Gastrocnemius medialis (tissue), 4 donors: Measurements from ENCODE around the gene MAML3. TPM values are rescaled to one million over a fixed set of nuclear protein-coding genes. Genes with fewer than 3 reads are reported as not detected.

Experiments
- ATAC-seq, 2 donors: fragments of 150-250 bp; one replicate each; pipeline ENCODE4 v1.9.1; 2016
- DNase-seq, 2 donors: peaks; one replicate each; pipeline ENCODE4 v3.0.0-alpha.2; 2019
- H3K27ac ChIP-seq, 4 donors: fragments of 200-600 bp; sonication (generic); 1 replicate in 1 of 4; 2 replicates in 3 of 4; pipeline ENCODE4 v1.5.1; 2016 to 2018; ENCODE audit warnings: mild to moderate bottlenecking in 2 of 4, moderate library complexity in 1 of 4
- H3K27me3 ChIP-seq, 3 donors: fragments of 200-600 bp; sonication (generic) in 2 of 3; 1 replicate in 1 of 3; 2 replicates in 2 of 3; pipeline versions ENCODE4 v1.5.1 to v1.6.0; 2016 to 2019; ENCODE audit warnings: mild to moderate bottlenecking in 1 of 3, moderate library complexity in 1 of 3
- H3K36me3 ChIP-seq, 2 donors: fragments of 200-600 bp; sonication (generic) in 1 of 2; one replicate each; pipeline ENCODE4 v1.5.1; 2017 to 2018
- H3K4me1 ChIP-seq, 2 donors: fragments of 200-600 bp; sonication (generic) in 1 of 2; one replicate each; pipeline ENCODE4 v1.5.1; 2016 to 2017; ENCODE audit warnings: mild to moderate bottlenecking in 2 of 2
- H3K4me3 ChIP-seq, 4 donors: fragments of 200-600 bp; sonication (generic) in 3 of 4; 1 replicate in 1 of 4; 2 replicates in 3 of 4; pipeline ENCODE4 v1.5.1; 2016 to 2019; ENCODE audit warnings: mild to moderate bottlenecking in 2 of 4
- H3K9me3 ChIP-seq, 3 donors: fragments of 200-600 bp; sonication (generic) in 2 of 3; 1 replicate in 1 of 3; 2 replicates in 2 of 3; pipeline ENCODE4 v1.5.1; 2016 to 2019
- CTCF ChIP-seq, 5 experiments: fragments of 450-650 bp in 3 of 5; fragments of 200-600 bp in 2 of 5; sonication (generic) in 2 of 5; IDR thresholded peaks in 4 of 5; conservative IDR thresholded peaks in 1 of 5; 1 replicate in 4 of 5; 2 replicates in 1 of 5; pipeline ENCODE4 v1.5.1; 2016 to 2019; ENCODE audit warnings: antibody characterized with exemption in 5 of 5, mild to moderate bottlenecking in 3 of 5, moderate library complexity in 3 of 5
- POLR2A ChIP-seq, 2 donors: fragments of 450-650 bp; IDR thresholded peaks; one replicate each; pipeline ENCODE4 v1.6.1; 2017; ENCODE audit warnings: antibody characterized with exemption in 2 of 2, mild to moderate bottlenecking in 2 of 2, moderate library complexity in 2 of 2
- in situ Hi-C, 4 donors: fragments of 200-750 bp; cut with MboI; loops; one replicate each; pipeline versions ENCODE4 v1.15.0 to v1.8.0; 2017; ENCODE audit warnings: low sequenced_read_pairs in 4 of 4
- intact Hi-C: fragments of 100-400 bp; cut with DNase I; formaldehyde crosslinking; loops from one replicate; pipeline ENCODE4 v1.15.1; 2023; ENCODE audit warnings: low total_unique reads
- total RNA-seq, 4 donors: library from RNA; depleted of rRNA; stranded (reverse); fragments of >200 nt; gene quantifications; one replicate each; pipeline versions ENCODE4 v1.1.0 to v1.2.3, GENCODE V29; 2016

Gene MAML3
- total RNA-seq, 4 donors from 2014 or later = 0.98 to 1.5 (median 1.4) TPM

DNA sequence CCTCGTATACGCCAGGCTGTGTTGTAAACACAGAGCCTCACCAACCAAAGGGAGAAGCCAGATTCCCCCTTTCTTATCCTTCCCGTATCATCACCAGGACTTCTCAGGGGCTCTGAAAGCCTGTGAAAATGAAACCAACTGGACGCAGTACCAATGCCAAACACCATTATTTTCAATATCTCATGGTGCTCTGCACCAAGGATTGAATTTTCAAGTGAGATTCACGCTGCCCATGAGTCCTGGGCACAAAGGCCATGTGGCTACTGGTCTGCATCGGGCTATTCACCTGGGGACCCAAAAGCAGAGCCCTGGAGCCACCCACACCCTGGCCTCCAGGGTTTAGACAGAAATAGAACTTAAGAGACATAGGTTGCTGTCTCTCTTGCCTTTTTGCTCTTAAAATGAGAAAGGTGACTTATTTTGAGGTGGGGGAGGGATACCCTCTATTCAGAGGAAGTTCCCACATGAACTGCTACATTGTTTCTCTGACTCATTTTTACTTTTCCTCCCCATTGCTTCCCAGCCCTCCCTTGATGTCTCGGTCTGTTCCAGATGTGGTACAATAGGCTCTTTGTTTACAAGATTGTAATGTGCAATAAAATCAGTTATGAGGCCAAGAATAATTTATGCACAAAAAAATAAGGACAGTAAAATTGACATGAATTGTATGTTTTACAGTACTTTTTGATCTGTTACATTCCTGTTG lies 55.4 kb downstream of the MAML3 start:
- Histone ChIP-seq H3K27ac (peak overlapping the region; percentile 43 to 81 (median 70)), H3K9me3 (no peaks in the 10 kb centered on the region), H3K36me3 (no peaks in the 10 kb centered on the region), H3K4me3 (peak overlapping the region; percentile 11 to 33 (median 26)), H3K4me1 (peaks cover 38 to 62% of the 10 kb centered on the region in 2 donors), H3K27me3 (no peaks in the 10 kb centered on the region)
- ATAC-seq (no peak), DNase-seq (no peak)
- intact Hi-C loops (no loop called here), in situ Hi-C loops (loop anchor here in 1 of 4 donors (10.0 kb wide), 1 partner anchor 46 kb away; no protein-coding TSS in a partner anchor)
- TF ChIP-seq CTCF (IDR thresholded peaks at IDR 0.05 in 4 of 5, conservative IDR thresholded peaks at IDR 0.05 in 1 of 5) (no peak), POLR2A (IDR thresholded peaks at IDR 0.05) (no peak)

- Histone ChIP-seq H3K9me3 (no peaks in the 10 kb centered on the region), H3K4me1 (peaks cover 48 to 73% of the 10 kb centered on the region in 2 donors), H3K27ac (peak overlapping the region; percentile 75 to 81 (median 76)), H3K27me3 (no peaks in the 10 kb centered on the region), H3K4me3 (peak overlapping the region in 1 of 4 donors; percentile 7), H3K36me3 (no peaks in the 10 kb centered on the region)
- no peak for TF ChIP-seq CTCF (IDR thresholded peaks at IDR 0.05 in 4 of 5, conservative IDR thresholded peaks at IDR 0.05 in 1 of 5)
- no peak for TF ChIP-seq POLR2A (IDR thresholded peaks at IDR 0.05)
- no peak for ATAC-seq
- in situ Hi-C loops = loop anchor here in 1 of 4 donors (10.0 kb wide), 1 partner anchor 47 kb away; no protein-coding TSS in a partner anchor
- DNase-seq = no peak
- intact Hi-C loops = loop anchor here (2.0 kb wide), 1 partner anchor 53 kb away; no protein-coding TSS in a partner anchor
Observed at GRCh38 chr4:140097572-140097971, 56.4 kb downstream of the MAML3 start.

DNA sequence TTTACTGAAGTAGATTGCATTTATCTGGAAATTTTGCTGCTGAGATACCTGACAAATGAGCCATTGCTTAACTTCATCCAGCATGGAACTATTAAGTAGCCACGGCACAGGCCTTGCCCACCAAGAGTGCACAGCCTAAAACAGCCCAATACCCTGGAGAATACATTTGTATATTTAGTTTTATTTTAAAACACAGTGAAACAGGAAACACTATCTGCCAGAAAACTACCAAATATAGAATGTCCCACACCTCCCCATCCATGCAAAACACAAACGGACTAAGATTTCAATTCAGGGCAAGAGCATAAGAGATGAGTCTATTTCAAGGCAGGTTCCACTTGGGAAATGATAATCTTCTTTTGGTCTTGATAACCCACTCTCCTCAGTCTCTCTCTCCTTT lies 57.1 kb downstream of the MAML3 start:
- no peaks in the 10 kb centered on the region for H3K9me3 ChIP-seq
- H3K4me3 ChIP-seq = peak overlapping the region in 3 of 4 donors; percentile 7 to 16 (median 15)
- intact Hi-C loops (loop anchor here (2.0 kb wide), 1 partner anchor 54 kb away; no protein-coding TSS in a partner anchor), in situ Hi-C loops (loop anchor here in 1 of 4 donors (10.0 kb wide), 1 partner anchor 48 kb away; no protein-coding TSS in a partner anchor)
- peak overlapping the region; percentile 75 to 81 (median 76) for H3K27ac ChIP-seq
- DNase-seq = no peak
- no peaks in the 10 kb centered on the region for H3K27me3 ChIP-seq
- no peaks in the 10 kb centered on the region for H3K36me3 ChIP-seq
- no peak for ATAC-seq
- TF ChIP-seq POLR2A (IDR thresholded peaks at IDR 0.05) = no peak
- TF ChIP-seq CTCF (IDR thresholded peaks at IDR 0.05 in 4 of 5, conservative IDR thresholded peaks at IDR 0.05 in 1 of 5) = no peak
- peaks cover 55 to 76% of the 10 kb centered on the region in 2 donors for H3K4me1 ChIP-seq

DNA sequence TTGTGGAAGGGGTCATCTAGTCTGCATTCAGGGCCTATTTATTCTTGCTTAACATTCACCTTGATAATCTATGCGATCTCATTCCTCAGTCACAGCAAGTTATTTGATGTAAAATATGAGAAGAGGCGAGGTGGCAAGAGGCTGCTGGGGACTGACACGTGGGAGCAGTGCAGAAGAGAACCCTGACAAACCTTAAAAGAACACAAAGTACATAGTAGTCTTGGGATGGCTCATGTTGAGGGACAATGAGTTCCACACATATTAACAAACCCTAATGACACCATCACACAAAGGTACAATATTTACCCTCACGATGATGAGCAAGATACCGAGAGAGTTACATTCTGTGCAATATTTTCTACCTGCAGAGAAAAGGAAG lies 57.5 kb downstream of the MAML3 start:
- no peak overlapping the region for H3K4me3 ChIP-seq
- peak overlapping the region; percentile 75 to 81 (median 76) for H3K27ac ChIP-seq
- H3K4me1 ChIP-seq = peaks cover 56 to 79% of the 10 kb centered on the region in 2 donors
- no peaks in the 10 kb centered on the region for H3K36me3 ChIP-seq
- ATAC-seq (peak in 1 of 2 donors; percentile 59), DNase-seq (no peak)
- no peaks in the 10 kb centered on the region for H3K27me3 ChIP-seq
- no peaks in the 10 kb centered on the region for H3K9me3 ChIP-seq
- no peak for TF ChIP-seq POLR2A (IDR thresholded peaks at IDR 0.05)
- TF ChIP-seq CTCF (IDR thresholded peaks at IDR 0.05 in 4 of 5, conservative IDR thresholded peaks at IDR 0.05 in 1 of 5) = no peak
- intact Hi-C loops = loop anchor here (2.0 kb wide), 1 partner anchor 54 kb away; no protein-coding TSS in a partner anchor
- in situ Hi-C loops = loop anchor here in 1 of 4 donors (10.0 kb wide), 1 partner anchor 48 kb away; no protein-coding TSS in a partner anchor
